HepG2 (cell line): ENCODE results near the gene CYP2A7. TPM values are rescaled to one million over a fixed set of nuclear protein-coding genes. Genes with fewer than 3 reads are reported as not detected.

Experiments
- ATAC-seq: fragments of 200-7000 bp; cut with Tn5 transposase; 3 replicates; pipeline ENCODE4 v1.9.1; 2020; ENCODE audit warnings: mild to moderate bottlenecking, moderate library complexity
- BruUV-seq: library from RNA; stranded (reverse); fragments of 400-500 nt; replicated peaks from 2 replicates; lab custom pipeline; 2021; lab: Mats Ljungman, UMichigan
- CTCF ChIA-PET: fragments of 300-600 bp; formaldehyde crosslinking; extraction: SDS; loops from one replicate; lab custom pipeline; 2021; ENCODE audit warnings: low total read pairs, inconsistent platforms, low intra/inter-chr PET ratio; lab: Yijun Ruan, JAX
- POLR2A ChIA-PET: fragments of 350-600 bp; sonication (Branson Sonifier 250); formaldehyde crosslinking; loops from one replicate; lab custom pipeline; 2020; ENCODE audit warnings: antibody characterized with exemption, inconsistent platforms; lab: Yijun Ruan, JAX
- DNase-seq: peaks from one replicate; pipeline ENCODE4 v3.0.0-alpha.2; 2015; ENCODE audit warnings: low spot score
- FAIRE-seq: peaks from 3 replicates; lab custom pipeline; 2011; peaks lifted over from hg19 to GRCh38; lab: Jason Lieb, UNC
- H2AFZ ChIP-seq: one replicate; pipeline ENCODE4 v1.6.1; 2011; ENCODE audit warnings: low read length, inconsistent platforms
- H3K27ac ChIP-seq: fragments of 300-600 bp; 3 replicates; pipeline ENCODE4 v1.8.0; 2011; ENCODE audit warnings: mixed run types, mild to moderate bottlenecking, mixed read lengths, low read length, inconsistent platforms; ENCODE audit not compliant: insufficient read depth; ENCODE audit errors: extremely low read length
- H3K27me3 ChIP-seq, 2 experiments: fragments of 200-600 bp in 1 of 2; 2 replicates in 1 of 2; 3 replicates in 1 of 2; pipeline versions ENCODE4 v1.6.0 to v1.8.0; 2011; ENCODE audit warnings: low read length in 2 of 2, mild to moderate bottlenecking in 2 of 2, moderate library complexity in 2 of 2, inconsistent platforms in 1 of 2; ENCODE audit not compliant: insufficient read depth in 2 of 2, control insufficient read depth in 1 of 2
- H3K36me3 ChIP-seq, 2 experiments: fragments of 200-600 bp in 1 of 2; replicated peaks in 1 of 2; 2 replicates in 1 of 2; 3 replicates in 1 of 2; pipeline versions ENCODE4 v1.5.1 to v1.8.0; 2011; ENCODE audit warnings: low read length in 2 of 2, inconsistent platforms in 1 of 2; ENCODE audit not compliant: insufficient read depth in 2 of 2, control insufficient read depth in 1 of 2
- H3K4me1 ChIP-seq: 2 replicates; pipeline ENCODE4 v1.5.1; 2012; ENCODE audit warnings: low read length, inconsistent platforms; ENCODE audit not compliant: insufficient read depth
- H3K4me2 ChIP-seq: 2 replicates; pipeline ENCODE4 v1.6.0; 2011; ENCODE audit warnings: low read depth, low read length, inconsistent platforms
- H3K4me3 ChIP-seq, 3 experiments: fragments of 200-600 bp in 1 of 3; sonication (generic), shearing (Covaris generic) in 1 of 3; replicated peaks in 1 of 3; 2 replicates each; pipeline ENCODE4 v1.5.1; 2011 to 2016; ENCODE audit warnings: low read length in 3 of 3, inconsistent platforms in 2 of 3, low read depth in 2 of 3, mild to moderate bottlenecking in 2 of 3, control low read depth in 1 of 3, mixed read lengths in 1 of 3; ENCODE audit not compliant: insufficient read depth in 1 of 3
- H3K79me2 ChIP-seq: one replicate; pipeline ENCODE4 v1.6.1; 2011; ENCODE audit warnings: low read length, inconsistent platforms; ENCODE audit not compliant: insufficient read depth
- H3K9ac ChIP-seq: 2 replicates; pipeline ENCODE4 v1.6.0; 2011; ENCODE audit warnings: mild to moderate bottlenecking, low read depth, low read length, inconsistent platforms; ENCODE audit not compliant: insufficient read depth
- H3K9me3 ChIP-seq: 2 replicates; pipeline ENCODE4 v1.5.1; 2012; ENCODE audit warnings: mild to moderate bottlenecking, low read length
- H4K20me1 ChIP-seq: 2 replicates; pipeline ENCODE4 v1.6.0; 2011; ENCODE audit warnings: inconsistent platforms, mild to moderate bottlenecking, low read length, moderate library complexity; ENCODE audit not compliant: insufficient read depth
- CBFB ChIP-seq: sonication (generic); formaldehyde crosslinking; IDR thresholded peaks from 2 replicates; pipeline ENCODE4 v1.4.0; 2020; ENCODE audit warnings: missing genetic modification reagents
- GFI1 ChIP-seq: sonication (generic); formaldehyde crosslinking; IDR thresholded peaks from 2 replicates; pipeline ENCODE4 v1.5.0; 2020; ENCODE audit warnings: missing genetic modification reagents, mild to moderate bottlenecking, borderline replicate concordance
- GZF1 ChIP-seq: sonication (generic); formaldehyde crosslinking; IDR thresholded peaks from 2 replicates; pipeline ENCODE4 v1.5.1; 2020; ENCODE audit warnings: mild to moderate bottlenecking, missing genetic modification reagents
- MTF2 ChIP-seq: sonication (generic); formaldehyde crosslinking; IDR thresholded peaks from 2 replicates; pipeline ENCODE4 v1.5.0; 2020; ENCODE audit warnings: missing genetic modification reagents, borderline replicate concordance
- NCOA5 ChIP-seq: sonication (generic); formaldehyde crosslinking; IDR thresholded peaks from 2 replicates; pipeline ENCODE4 v1.4.0; 2020; ENCODE audit warnings: missing genetic modification reagents
- RAD21 ChIP-seq: fragments of 450-650 bp; formaldehyde crosslinking; IDR thresholded peaks from 2 replicates; pipeline ENCODE4 v1.5.0; 2020; ENCODE audit warnings: mild to moderate bottlenecking
- RFX5 ChIP-seq: IDR thresholded peaks from 2 replicates; pipeline ENCODE4 v1.6.1; 2011; ENCODE audit warnings: low read depth, low read length, improper control_type of control experiment
- SRF ChIP-seq: IDR thresholded peaks from 2 replicates; pipeline ENCODE4 v1.6.1; 2011; ENCODE audit warnings: mild to moderate bottlenecking, low read depth, low read length, moderate library complexity
- TEAD3 ChIP-seq: optimal IDR thresholded peaks from 2 replicates; pipeline ENCODE3; 2016; ENCODE audit warnings: borderline replicate concordance
- ZNF136 ChIP-seq: sonication (generic); formaldehyde crosslinking; IDR thresholded peaks from 2 replicates; pipeline ENCODE4 v1.8.1; 2022; ENCODE audit warnings: low read depth, mild to moderate bottlenecking, moderate library complexity, missing genetic modification reagents
- ZNF615 ChIP-seq: sonication (generic); formaldehyde crosslinking; IDR thresholded peaks from 2 replicates; pipeline ENCODE4 v1.5.0; 2020; ENCODE audit warnings: mild to moderate bottlenecking, missing genetic modification reagents, borderline replicate concordance
- ZXDC ChIP-seq: sonication (generic); formaldehyde crosslinking; IDR thresholded peaks from 2 replicates; pipeline ENCODE4 v1.5.0; 2020; ENCODE audit warnings: mild to moderate bottlenecking, missing genetic modification reagents
- WGBS: methylation state at CpG from one replicate; pipeline ENCODE4 v1.1.6; 2017; ENCODE audit warnings: low lambda C conversion rate; 5-methylcytosine and 5-hydroxymethylcytosine counted together
- in situ Hi-C: cut with HindIII; loops from 2 replicates; pipeline ENCODE4 v1.10.0; 2017; ENCODE audit warnings: low pct_unique_long_range_greater_than_20kb; ENCODE audit not compliant: extremely low pct_ligation_motif_present
- intact Hi-C: fragments of 100-400 bp; cut with micrococcal nuclease; formaldehyde crosslinking; loops from one replicate; pipeline ENCODE4 v1.10.0; 2022; ENCODE audit not compliant: unreplicated experiment
- polyA plus RNA-seq, 8 experiments: library from polyadenylated mRNA; depleted of rRNA in 3 of 8; stranded (reverse) in 7 of 8; unstranded in 1 of 8; fragments of >200 nt; fragmentation: Illumina TruSeq in 4 of 8; extraction: Trizol in 4 of 8; gene quantifications; 2 replicates each; pipeline versions ENCODE4 v1.2.1 to v1.2.3, GENCODE V29; 2011 to 2016; ENCODE audit warnings: low read depth in 4 of 8, missing spikeins in 1 of 8, mixed read lengths in 1 of 8; ENCODE audit not compliant: insufficient read depth in 1 of 8
- total RNA-seq, 5 experiments: library from RNA; depleted of rRNA; stranded (reverse); fragments of >200 nt; fragmentation: Illumina TruSeq; extraction: Trizol; gene quantifications; 2 replicates each; pipeline ENCODE4 v1.2.3, GENCODE V29; 2016; ENCODE audit warnings: low read depth in 1 of 5
- TF ChIP-seq, protein P1 (sequence below): sonication (generic); formaldehyde crosslinking; IDR thresholded peaks from 2 replicates; pipeline ENCODE4 v1.8.0; 2022; ENCODE audit warnings: missing genetic modification reagents, low read depth, mild to moderate bottlenecking, borderline replicate concordance
- TF ChIP-seq, protein P2 (sequence below): sonication (generic); formaldehyde crosslinking; IDR thresholded peaks from 2 replicates; pipeline ENCODE4 v1.4.0; 2020; ENCODE audit warnings: missing genetic modification reagents; ENCODE audit errors: not compliant biosample characterization

CYP2A7 gene
- total and polyA plus RNA-seq, 2 of the 13 experiments (the other 11 are each of a cell fraction or from before 2014, with no cell fraction given): not detected

DNA sequence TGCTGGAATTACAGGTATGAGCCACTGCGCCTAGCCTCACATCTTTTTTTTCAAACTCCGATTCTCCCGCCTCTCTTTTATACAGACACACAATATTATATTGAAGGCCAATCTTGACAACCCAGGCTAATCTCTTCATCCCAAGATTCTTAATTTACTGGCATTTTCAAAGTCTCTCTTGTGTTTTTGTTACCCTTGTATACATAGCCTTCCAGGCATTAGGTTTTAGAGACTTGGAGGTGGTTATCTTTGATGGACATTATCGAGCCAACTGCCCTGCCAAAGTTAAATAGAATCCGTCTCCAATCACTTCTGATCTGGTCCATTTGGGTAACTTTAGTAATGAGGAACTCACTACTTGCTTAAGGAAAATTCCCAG is 14.4 kb upstream of the CYP2A7 start:
- WGBS: 63% methylated on average over 5 of the region's 5 CpGs
- DNase-seq (no peak), ATAC-seq (no peak), FAIRE-seq (no peak)
- no peak overlapping the region for H2AFZ ChIP-seq
- H3K36me3 ChIP-seq: no peaks in the 10 kb centered on the region
- no peaks in the 10 kb centered on the region for H3K79me2 ChIP-seq
- no TSS peak for BruUV-seq
- no peaks in the 10 kb centered on the region for H4K20me1 ChIP-seq
- in situ Hi-C loops (no loop called here), intact Hi-C loops (no loop called here)
- ChIA-PET POLR2A (no interaction called here), CTCF (no interaction called here)
- no peak for TF ChIP-seq ZNF615 (CRISPR knock-in tag)
- TF ChIP-seq, protein P1, sequence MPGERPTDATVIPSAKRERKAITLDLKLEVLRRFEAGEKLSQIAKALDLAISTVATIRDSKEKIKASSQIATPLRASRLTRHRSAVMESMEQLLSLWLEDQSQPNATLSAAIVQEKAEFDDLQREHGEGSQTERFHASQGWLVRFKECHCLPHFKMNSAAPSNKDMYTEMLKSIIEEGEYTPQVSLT (CRISPR knock-in tag): no peak
- TF ChIP-seq RFX5: no peak
- TF ChIP-seq, protein P2, sequence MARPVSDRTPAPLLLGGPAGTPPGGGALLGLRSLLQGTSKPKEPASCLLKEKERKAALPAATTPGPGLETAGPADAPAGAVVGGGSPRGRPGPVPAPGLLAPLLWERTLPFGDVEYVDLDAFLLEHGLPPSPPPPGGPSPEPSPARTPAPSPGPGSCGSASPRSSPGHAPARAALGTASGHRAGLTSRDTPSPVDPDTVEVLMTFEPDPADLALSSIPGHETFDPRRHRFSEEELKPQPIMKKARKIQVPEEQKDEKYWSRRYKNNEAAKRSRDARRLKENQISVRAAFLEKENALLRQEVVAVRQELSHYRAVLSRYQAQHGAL (CRISPR knock-in tag): no peak
- TF ChIP-seq TEAD3: no peak
- TF ChIP-seq ZXDC (CRISPR knock-in tag): no peak
- TF ChIP-seq CBFB (CRISPR knock-in tag): no peak
- no peak for TF ChIP-seq GZF1 (CRISPR knock-in tag)
- no peak for TF ChIP-seq ZNF136 (CRISPR knock-in tag)
- TF ChIP-seq SRF: no peak
- no peak for TF ChIP-seq MTF2 (CRISPR knock-in tag)
- TF ChIP-seq RAD21 (CRISPR knock-in tag): no peak
- TF ChIP-seq GFI1 (CRISPR knock-in tag): no peak
- no peak for TF ChIP-seq NCOA5 (CRISPR knock-in tag)
- no peak overlapping the region for H3K4me2 ChIP-seq
- H3K9ac ChIP-seq: no peak overlapping the region
- H3K27ac ChIP-seq: no peak overlapping the region
- H3K4me1 ChIP-seq: peaks cover 12% of the 10 kb centered on the region
- no peak overlapping the region for H3K4me3 ChIP-seq
- H3K27me3 ChIP-seq: peaks cover 0 to 31% of the 10 kb centered on the region in 2 experiments; a peak in 2 of 5 replicates
- H3K9me3 ChIP-seq: no peaks in the 10 kb centered on the region
